T47D (cell line): Measurements from ENCODE around the gene OTUD5.

Experiments
- DNase-seq, 2 experiments: peaks; one replicate each; pipeline versions ENCODE4 v3.0.0 to v3.0.0-alpha.2; 2011 to 2012; ENCODE audit warnings: low read depth in 1 of 2, low spot score in 1 of 2
- JUND ChIP-seq: IDR thresholded peaks from 2 replicates; pipeline ENCODE4 v1.6.1; 2012; ENCODE audit warnings: low read depth
- in situ Hi-C: cut with HindIII; loops from 2 replicates; pipeline ENCODE4 v1.10.0; 2016; ENCODE audit warnings: low sequenced_read_pairs, low pct_unique_long_range_greater_than_20kb

Gene OTUD5

GRCh38 chrX:48957477-48957826 lies at the start of gene OTUD5:
Gene OTUD5 (minus strand): TSS chrX:48957607. CDS start chrX:48957570, 37 bp downstream.
- no peak for TF ChIP-seq JUND
- in situ Hi-C loops = no loop called here
- DNase-seq = peak in 1 of 2 experiments; percentile 49

- in situ Hi-C loops = no loop called here
- peak in 1 of 2 experiments; percentile 24 for DNase-seq
- no peak for TF ChIP-seq JUND
These were observed 46.3 kb upstream of the OTUD5 start for GRCh38 chrX:49003696-49004095.

- in situ Hi-C loops = no loop called here
- DNase-seq = peak; percentile 65 to 93
- no peak for TF ChIP-seq JUND
These were observed 44.9 kb upstream of the OTUD5 start, which contains the start of gene GRIPAP1 for GRCh38 chrX:49002091-49002935. Gene GRIPAP1 (minus strand): TSS chrX:49002264. CDS start chrX:49002229, 35 bp downstream.

- in situ Hi-C loops = no loop called here
- DNase-seq = peak; percentile 13 to 43
- TF ChIP-seq JUND = no peak
These were observed 44.2 kb upstream of the OTUD5 start for GRCh38 chrX:49001521-49002090.

GRCh38 chrX:49000636-49001035 lies 43.2 kb upstream of the OTUD5 start:
- DNase-seq = no peak
- no peak for TF ChIP-seq JUND
- in situ Hi-C loops = no loop called here

GRCh38 chrX:48999030-48999429 lies 41.6 kb upstream of the OTUD5 start:
- no peak for TF ChIP-seq JUND
- no peak for DNase-seq
- in situ Hi-C loops = no loop called here

- in situ Hi-C loops = no loop called here
- DNase-seq = no peak
- no peak for TF ChIP-seq JUND
These were observed 41.0 kb upstream of the OTUD5 start for GRCh38 chrX:48998391-48998790.

GRCh38 chrX:48997865-48998264 lies 40.5 kb upstream of the OTUD5 start:
- TF ChIP-seq JUND = no peak
- in situ Hi-C loops = no loop called here
- no peak for DNase-seq

GRCh38 chrX:48997455-48997854 lies 40.0 kb upstream of the OTUD5 start:
- TF ChIP-seq JUND = no peak
- DNase-seq = no peak
- in situ Hi-C loops = no loop called here

- TF ChIP-seq JUND = no peak
- in situ Hi-C loops = no loop called here
- peak; percentile 6 to 16 for DNase-seq
These were observed 39.6 kb upstream of the OTUD5 start for GRCh38 chrX:48996969-48997368.

GRCh38 chrX:48992341-48992740 lies 34.9 kb upstream of the OTUD5 start:
- in situ Hi-C loops = no loop called here
- DNase-seq = no peak
- no peak for TF ChIP-seq JUND

GRCh38 chrX:48989483-48989882 lies 32.1 kb upstream of the OTUD5 start:
- DNase-seq = no peak
- in situ Hi-C loops = no loop called here
- TF ChIP-seq JUND = no peak

GRCh38 chrX:48983896-48984295 lies 26.5 kb upstream of the OTUD5 start:
- in situ Hi-C loops = no loop called here
- TF ChIP-seq JUND = no peak
- no peak for DNase-seq
